Amygdala (tissue), 56 donors: ENCODE measurements around the gene CLPTM1.

Experiments
- DNase-seq, 56 donors: peaks; one replicate each; lab custom pipeline; 2025; lab: John Stamatoyannopoulos, UW

Gene CLPTM1

DNA sequence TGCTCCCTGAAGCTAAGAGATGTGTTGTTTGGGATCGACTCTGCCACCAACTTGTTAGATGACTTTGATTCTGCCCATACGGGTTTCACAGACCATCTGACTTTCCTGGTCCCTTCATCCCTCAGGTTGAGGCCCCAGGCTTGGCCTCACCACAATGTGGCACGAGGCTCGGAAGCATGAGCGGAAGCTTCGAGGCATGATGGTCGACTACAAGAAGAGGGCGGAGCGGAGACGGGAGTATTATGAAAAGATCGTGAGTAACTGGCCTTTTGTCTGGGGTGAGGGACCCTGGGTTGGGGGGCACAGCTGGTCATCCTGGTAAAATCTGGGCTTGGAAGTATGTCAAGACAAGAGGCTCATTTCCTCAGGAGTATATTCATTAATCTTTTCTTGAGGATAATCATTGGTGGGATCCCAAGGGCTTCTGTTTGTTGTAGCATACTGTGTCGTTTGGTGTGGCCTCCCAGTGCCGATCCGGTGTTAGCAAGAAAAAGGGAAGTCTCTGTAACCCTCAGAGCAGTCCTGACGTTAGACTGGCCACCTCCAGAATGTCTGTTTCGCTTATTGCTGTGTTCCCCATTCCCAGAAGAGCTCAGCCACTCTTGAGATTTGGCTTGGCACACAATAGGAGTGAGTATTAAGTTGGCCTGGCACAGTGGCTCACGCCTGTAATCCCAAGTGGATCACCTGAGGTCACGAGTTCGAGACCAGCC, 85.0 kb downstream of the CLPTM1 start:
- no peak for DNase-seq

DNA sequence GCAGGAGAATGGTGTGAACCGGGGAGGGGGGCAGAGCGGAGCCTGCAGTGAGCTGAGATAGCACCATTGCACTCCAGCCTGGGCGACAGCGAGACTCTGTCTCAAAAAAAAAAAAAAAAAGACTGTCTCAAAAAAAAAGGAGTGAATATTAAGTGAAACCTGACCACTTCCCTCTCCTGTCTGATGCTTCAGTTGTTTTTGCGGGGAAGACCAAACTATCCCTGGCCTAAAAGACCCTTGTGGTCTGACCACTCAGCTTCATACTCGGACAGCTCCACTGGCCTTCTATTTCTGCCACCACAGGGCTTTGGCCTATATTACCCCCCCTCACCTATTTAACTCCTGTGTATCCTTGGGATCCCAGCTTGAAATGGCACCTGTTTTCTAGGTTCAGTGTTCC, 85.9 kb downstream of the CLPTM1 start:
- DNase-seq: no peak
